CD8-positive, alpha-beta memory T cell (primary cell): Measurements from ENCODE around the gene CACUL1. TPM values are rescaled to one million over a fixed set of nuclear protein-coding genes. Genes with fewer than 3 reads are reported as not detected.
A peak's percentile ranks its signal among the peaks of the same experiment; 100 is the strongest.
"Not testable (repeated sequence)": the region's sequence is repeated elsewhere in the genome, so short reads cannot be mapped to it uniquely, and the experiment has no call there.

Experiments
- CTCF ChIA-PET: fragments of 350-600 bp; sonication (Branson Sonifier 250); formaldehyde crosslinking; loops from one replicate; lab custom pipeline; 2021; ENCODE audit warnings: antibody characterized with exemption; lab: Charles Lee
- POLR2A ChIA-PET: fragments of 350-600 bp; sonication (Branson Sonifier 250); formaldehyde crosslinking; loops from one replicate; lab custom pipeline; 2021; ENCODE audit warnings: antibody characterized with exemption; lab: Charles Lee
- DNase-seq, 5 donors: peaks; one replicate each; pipeline versions ENCODE4 v3.0.0 to v3.0.0-alpha.2; 2020 to 2022; ENCODE audit warnings: mixed read lengths in 1 of 5
- H3K27ac ChIP-seq: one replicate; pipeline ENCODE4 v1.7.0; 2013; ENCODE audit warnings: low read depth, mild to moderate bottlenecking, low read length, moderate library complexity
- H3K27me3 ChIP-seq: 2 replicates; pipeline ENCODE4 v1.7.0; 2013; ENCODE audit warnings: low read length, mild to moderate bottlenecking; ENCODE audit not compliant: insufficient read depth, poor library complexity, severe bottlenecking
- H3K36me3 ChIP-seq: 2 replicates; pipeline ENCODE4 v1.7.0; 2013; ENCODE audit warnings: mild to moderate bottlenecking, low read length, moderate library complexity; ENCODE audit not compliant: insufficient read depth
- H3K4me1 ChIP-seq: 2 replicates; pipeline ENCODE4 v1.7.0; 2013; ENCODE audit warnings: mild to moderate bottlenecking, low read length, moderate library complexity; ENCODE audit not compliant: insufficient read depth
- H3K4me3 ChIP-seq: 2 replicates; pipeline ENCODE4 v1.7.0; 2013; ENCODE audit warnings: mild to moderate bottlenecking, low read length
- H3K9me3 ChIP-seq: 2 replicates; pipeline ENCODE4 v1.7.0; 2013; ENCODE audit warnings: mild to moderate bottlenecking, low read length
- H3K27ac Mint-ChIP-seq, 8 donors: one replicate each; pipeline ENCODE4 v1.8.0; 2020 to 2021; ENCODE audit warnings: mixed read lengths in 8 of 8, mild to moderate bottlenecking in 6 of 8, inconsistent platforms in 3 of 8, moderate library complexity in 3 of 8
- H3K27me3 Mint-ChIP-seq, 2 donors: one replicate each; pipeline ENCODE4 v1.8.0; 2020 to 2021; ENCODE audit warnings: mixed read lengths in 2 of 2, mild to moderate bottlenecking in 1 of 2, moderate library complexity in 1 of 2
- H3K36me3 Mint-ChIP-seq, 3 donors: one replicate each; pipeline ENCODE4 v1.8.0; 2020 to 2021; ENCODE audit warnings: mixed read lengths in 3 of 3, inconsistent platforms in 1 of 3, mild to moderate bottlenecking in 1 of 3
- H3K4me1 Mint-ChIP-seq, 3 donors: one replicate each; pipeline ENCODE4 v1.8.0; 2020 to 2021; ENCODE audit warnings: mixed read lengths in 3 of 3, inconsistent platforms in 1 of 3, mild to moderate bottlenecking in 1 of 3
- H3K4me3 Mint-ChIP-seq, 7 donors: one replicate each; pipeline ENCODE4 v1.8.0; 2020 to 2021; ENCODE audit warnings: mixed read lengths in 7 of 7, mild to moderate bottlenecking in 6 of 7, moderate library complexity in 4 of 7, inconsistent platforms in 2 of 7
- H3K9me3 Mint-ChIP-seq, 5 donors: one replicate each; pipeline ENCODE4 v1.8.0; 2020 to 2022; ENCODE audit warnings: mixed read lengths in 5 of 5, mild to moderate bottlenecking in 3 of 5, moderate library complexity in 2 of 5, inconsistent platforms in 1 of 5
- polyA plus RNA-seq: library from polyadenylated mRNA; unstranded; fragments of 300-500 nt; fragmentation: Illumina TruSeq; gene quantifications from one replicate; pipeline ENCODE4 v1.2.3, GENCODE V29; 2021
- total RNA-seq, 2 experiments: library from RNA; stranded (reverse); gene quantifications; one replicate each; pipeline ENCODE4 v1.2.3, GENCODE V29; 2021

The CACUL1 gene
- total and polyA plus RNA-seq, 3 experiments from 2014 or later, result 29.0 to 39.2 (median 31.3) TPM

DNA sequence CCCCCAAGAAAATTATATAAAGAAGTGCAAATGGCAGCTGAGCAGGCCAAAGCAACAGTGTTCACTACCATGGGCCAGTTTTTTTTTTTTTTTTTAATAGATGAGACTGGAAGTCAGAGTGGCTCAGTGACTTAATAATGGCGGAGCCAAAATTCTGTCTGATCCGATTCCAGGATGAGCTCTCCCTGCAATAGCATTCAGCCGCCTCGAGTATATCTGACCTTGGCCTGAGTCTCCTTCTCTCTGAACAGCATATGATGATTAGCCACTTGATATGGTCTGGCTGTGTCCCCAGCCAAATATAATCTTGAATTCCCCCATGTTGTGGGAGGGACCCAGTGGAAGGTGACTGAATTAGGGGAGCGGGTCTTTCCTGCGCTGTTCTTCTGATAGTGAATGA lies 82.6 kb downstream of the CACUL1 start:
- Histone ChIP-seq H3K4me3 (no peak overlapping the region), H3K4me1 (peaks cover 10% of the 10 kb centered on the region), H3K27ac (no peak overlapping the region), H3K36me3 (no peaks in the 10 kb centered on the region), H3K9me3 (no peaks in the 10 kb centered on the region), H3K27me3 (no peaks in the 10 kb centered on the region)
- CTCF ChIA-PET, result no interaction called here
- no peak for DNase-seq
- Mint-ChIP-seq H3K27ac (no peak overlapping the region), H3K27me3 (peaks cover 0 to 3% of the 10 kb centered on the region in 2 donors), H3K9me3 (no peaks in the 10 kb centered on the region), H3K4me3 (no peak overlapping the region), H3K36me3 (peaks cover 0 to 17% (median 10%) of the 10 kb centered on the region in 3 donors), H3K4me1 (peaks cover 5 to 7% (median 6%) of the 10 kb centered on the region in 3 donors)
- POLR2A ChIA-PET, result no interaction called here

DNA sequence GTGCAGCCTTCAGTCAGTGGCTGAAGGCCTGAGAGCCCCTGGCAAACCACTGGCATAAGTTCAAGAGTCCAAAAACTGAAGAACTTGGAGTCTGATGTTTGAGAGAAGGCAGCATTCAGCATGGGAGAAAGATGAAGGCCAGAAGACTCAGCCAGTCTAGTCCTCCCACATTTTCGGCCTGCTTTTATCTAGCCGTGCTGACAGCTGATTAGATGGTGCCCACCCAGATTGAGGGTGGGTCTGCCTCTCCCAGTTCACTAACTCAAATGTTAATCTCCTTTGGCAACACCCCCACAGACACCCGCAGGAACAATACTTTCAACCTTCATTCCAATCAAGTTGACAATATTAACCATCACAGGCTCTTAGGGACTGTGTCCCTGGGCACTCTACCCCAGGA lies 83.5 kb downstream of the CACUL1 start:
- H3K9me3 ChIP-seq, H3K27ac Mint-ChIP-seq, DNase-seq, H3K27ac ChIP-seq, H3K27me3 ChIP-seq, POLR2A ChIA-PET, H3K9me3 Mint-ChIP-seq, H3K36me3 ChIP-seq, H3K4me3 ChIP-seq, H3K4me3 Mint-ChIP-seq, H3K4me1 Mint-ChIP-seq, H3K27me3 Mint-ChIP-seq, H3K4me1 ChIP-seq: not testable (repeated sequence)
- CTCF ChIA-PET, result interaction anchor here (0.6 kb wide), 1 partner anchor 103 kb away, joined by 4 read pairs; no protein-coding TSS in a partner anchor
- peaks cover 0 to 17% (median 10%) of the 10 kb centered on the region in 3 donors for H3K36me3 Mint-ChIP-seq

- Mint-ChIP-seq H3K36me3 (peaks cover 0 to 17% (median 10%) of the 10 kb centered on the region in 3 donors), H3K27ac (no peak overlapping the region), H3K4me3 (no peak overlapping the region), H3K27me3 (peaks cover 3 to 4% of the 10 kb centered on the region in 2 donors), H3K9me3 (no peaks in the 10 kb centered on the region), H3K4me1 (peaks cover 3 to 6% (median 4%) of the 10 kb centered on the region in 3 donors)
- no peaks in the 10 kb centered on the region for H3K9me3 ChIP-seq
- no peaks in the 10 kb centered on the region for H3K27me3 ChIP-seq
- ChIA-PET CTCF (no interaction called here), POLR2A (no interaction called here)
- no peak overlapping the region for H3K4me3 ChIP-seq
- no peak for DNase-seq
- H3K36me3 ChIP-seq, result no peaks in the 10 kb centered on the region
- peaks cover 10% of the 10 kb centered on the region for H3K4me1 ChIP-seq
- no peak overlapping the region for H3K27ac ChIP-seq
Measured at GRCh38 chr10:118670472-118671124, 84.2 kb downstream of the CACUL1 start.

- H3K4me3 Mint-ChIP-seq, result no peak overlapping the region
- Histone ChIP-seq H3K4me3 (no peak overlapping the region), H3K27me3 (no peaks in the 10 kb centered on the region), H3K36me3 (no peaks in the 10 kb centered on the region), H3K27ac (no peak overlapping the region), H3K9me3 (no peaks in the 10 kb centered on the region), H3K4me1 (peaks cover 12% of the 10 kb centered on the region)
- ChIA-PET POLR2A (no interaction called here), CTCF (no interaction called here)
- H3K9me3 Mint-ChIP-seq, result no peaks in the 10 kb centered on the region
- peaks cover 0 to 14% (median 10%) of the 10 kb centered on the region in 3 donors for H3K36me3 Mint-ChIP-seq
- no peak for DNase-seq
- no peak overlapping the region for H3K27ac Mint-ChIP-seq
- peaks cover 5 to 10% of the 10 kb centered on the region in 2 donors for H3K27me3 Mint-ChIP-seq
- peaks cover 3 to 6% (median 4%) of the 10 kb centered on the region in 3 donors for H3K4me1 Mint-ChIP-seq
Measured at GRCh38 chr10:118669835-118670234, 84.9 kb downstream of the CACUL1 start.

GRCh38 chr10:118669020-118669791 lies 85.6 kb downstream of the CACUL1 start:
- ChIA-PET CTCF (no interaction called here), POLR2A (no interaction called here)
- H3K4me3 ChIP-seq, result no peak overlapping the region
- Mint-ChIP-seq H3K36me3 (peaks cover 0 to 12% (median 10%) of the 10 kb centered on the region in 3 donors), H3K9me3 (no peaks in the 10 kb centered on the region), H3K4me1 (peaks cover 3 to 8% (median 4%) of the 10 kb centered on the region in 3 donors), H3K27me3 (peaks cover 10 to 15% of the 10 kb centered on the region in 2 donors), H3K4me3 (no peak overlapping the region), H3K27ac (peak overlapping the region in 2 of 8 donors; percentile 5 to 52)
- peaks cover 18% of the 10 kb centered on the region for H3K4me1 ChIP-seq
- no peak overlapping the region for H3K27ac ChIP-seq
- H3K36me3 ChIP-seq, result no peaks in the 10 kb centered on the region
- H3K9me3 ChIP-seq, result no peaks in the 10 kb centered on the region
- no peaks in the 10 kb centered on the region for H3K27me3 ChIP-seq
- peak in 1 of 5 donors; percentile 4 for DNase-seq

- no peak for DNase-seq
- Histone ChIP-seq H3K4me1 (peaks cover 26% of the 10 kb centered on the region), H3K36me3 (no peaks in the 10 kb centered on the region), H3K27ac (no peak overlapping the region), H3K9me3 (no peaks in the 10 kb centered on the region), H3K4me3 (no peak overlapping the region), H3K27me3 (no peaks in the 10 kb centered on the region)
- ChIA-PET CTCF (no interaction called here), POLR2A (no interaction called here)
- no peaks in the 10 kb centered on the region for H3K9me3 Mint-ChIP-seq
- H3K4me1 Mint-ChIP-seq, result peaks cover 3 to 16% (median 4%) of the 10 kb centered on the region in 3 donors
- no peak overlapping the region for H3K4me3 Mint-ChIP-seq
- H3K27me3 Mint-ChIP-seq, result peaks cover 10 to 15% of the 10 kb centered on the region in 2 donors
- H3K36me3 Mint-ChIP-seq, result peaks cover 0 to 6% (median 4%) of the 10 kb centered on the region in 3 donors
- H3K27ac Mint-ChIP-seq, result peak overlapping the region in 2 of 8 donors; percentile 33 to 36
Measured at GRCh38 chr10:118668228-118668952, 86.4 kb downstream of the CACUL1 start.

- ChIA-PET POLR2A (no interaction called here), CTCF (no interaction called here)
- no peaks in the 10 kb centered on the region for H3K9me3 ChIP-seq
- H3K36me3 ChIP-seq, result no peaks in the 10 kb centered on the region
- Mint-ChIP-seq H3K27me3 (peaks cover 10 to 19% of the 10 kb centered on the region in 2 donors), H3K4me3 (no peak overlapping the region), H3K4me1 (peaks cover 3 to 22% (median 4%) of the 10 kb centered on the region in 3 donors), H3K9me3 (peaks cover 0 to 3% (median 0%) of the 10 kb centered on the region in 5 donors), H3K27ac (no peak overlapping the region), H3K36me3 (peaks cover 0 to 3% (median 0%) of the 10 kb centered on the region in 3 donors)
- H3K4me1 ChIP-seq, result peaks cover 33% of the 10 kb centered on the region
- H3K27ac ChIP-seq, result no peak overlapping the region
- DNase-seq, result no peak
- no peaks in the 10 kb centered on the region for H3K27me3 ChIP-seq
- no peak overlapping the region for H3K4me3 ChIP-seq
Measured at GRCh38 chr10:118667732-118668131, 87.0 kb downstream of the CACUL1 start.
